Ascending aorta (tissue), 2 donors: ENCODE results near the gene PRKCA. TPM values are rescaled to one million over a fixed set of nuclear protein-coding genes. Genes with fewer than 3 reads are reported as not detected.

Experiments
- DNase-seq, 2 donors: peaks; one replicate each; pipeline ENCODE4 v3.0.0-alpha.2; 2019; ENCODE audit warnings: low spot score in 2 of 2
- H3K27ac ChIP-seq, 2 donors: fragments of 200-600 bp; sonication (generic); one replicate each; pipeline ENCODE4 v1.5.1; 2016 to 2017; ENCODE audit warnings: mild to moderate bottlenecking in 1 of 2
- H3K27me3 ChIP-seq: fragments of 200-600 bp; sonication (generic); one replicate; pipeline ENCODE4 v1.5.1; 2017
- H3K36me3 ChIP-seq, 2 donors: fragments of 200-600 bp; sonication (generic); one replicate each; pipeline ENCODE4 v1.5.1; 2016
- H3K4me1 ChIP-seq, 2 donors: fragments of 200-600 bp; sonication (generic); one replicate each; pipeline ENCODE4 v1.5.1; 2016 to 2017; ENCODE audit warnings: mild to moderate bottlenecking in 1 of 2
- H3K4me3 ChIP-seq, 2 donors: fragments of 200-600 bp; sonication (generic); one replicate each; pipeline ENCODE4 v1.5.1; 2016 to 2017; ENCODE audit warnings: mild to moderate bottlenecking in 1 of 2
- H3K9me3 ChIP-seq, 2 donors: fragments of 200-600 bp; sonication (generic); one replicate each; pipeline ENCODE4 v1.5.1; 2016
- CTCF ChIP-seq, 3 experiments: fragments of 200-600 bp in 2 of 3; fragments of 450-650 bp in 1 of 3; sonication (generic) in 2 of 3; IDR thresholded peaks; one replicate each; pipeline ENCODE4 v1.5.1; 2016 to 2019; ENCODE audit warnings: antibody characterized with exemption in 3 of 3, mild to moderate bottlenecking in 1 of 3, moderate library complexity in 1 of 3
- intact Hi-C: fragments of 100-400 bp; cut with DNase I; formaldehyde crosslinking; loops from one replicate; pipeline ENCODE4 v1.15.1; 2023
- total RNA-seq: library from RNA; depleted of rRNA; stranded (reverse); fragments of >200 nt; gene quantifications from one replicate; pipeline ENCODE4 v1.1.0, GENCODE V29; 2016

PRKCA gene
- total RNA-seq, 1 donor from 2014 or later, result 3.2 TPM

DNA sequence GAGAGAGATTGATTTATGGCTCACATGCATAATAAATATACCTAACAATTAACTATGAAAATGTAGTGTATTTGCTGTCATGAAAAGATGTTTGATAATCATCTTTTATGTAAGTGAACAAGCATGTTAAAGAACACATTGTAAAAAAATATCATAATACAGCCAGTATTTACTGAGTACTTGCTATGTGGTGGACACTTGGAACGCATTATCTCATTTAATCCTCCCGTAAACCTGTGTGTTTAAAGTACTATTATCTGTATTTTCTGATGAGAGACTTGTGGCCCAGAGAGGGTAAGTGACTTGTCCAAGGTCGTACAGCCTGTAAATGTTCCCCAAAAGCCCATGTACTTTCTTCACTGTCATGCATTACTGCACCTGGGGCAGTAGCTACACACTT, 70.7 kb downstream of the PRKCA start:
- no peaks in the 10 kb centered on the region for H3K4me1 ChIP-seq
- no peak overlapping the region for H3K27ac ChIP-seq
- intact Hi-C loops, result no loop called here
- H3K36me3 ChIP-seq, result no peaks in the 10 kb centered on the region
- no peaks in the 10 kb centered on the region for H3K9me3 ChIP-seq
- H3K4me3 ChIP-seq, result no peak overlapping the region
- DNase-seq, result no peak
- no peak for TF ChIP-seq CTCF (IDR thresholded peaks at IDR 0.05)
- no peaks in the 10 kb centered on the region for H3K27me3 ChIP-seq

- no peaks in the 10 kb centered on the region for H3K27me3 ChIP-seq
- no peaks in the 10 kb centered on the region for H3K4me1 ChIP-seq
- intact Hi-C loops, result no loop called here
- no peak for TF ChIP-seq CTCF (IDR thresholded peaks at IDR 0.05)
- H3K4me3 ChIP-seq, result no peak overlapping the region
- no peak overlapping the region for H3K27ac ChIP-seq
- H3K36me3 ChIP-seq, result no peaks in the 10 kb centered on the region
- H3K9me3 ChIP-seq, result no peaks in the 10 kb centered on the region
- DNase-seq, result no peak
These were observed 71.8 kb downstream of the PRKCA start for GRCh38 chr17:66373944-66374817.

DNA sequence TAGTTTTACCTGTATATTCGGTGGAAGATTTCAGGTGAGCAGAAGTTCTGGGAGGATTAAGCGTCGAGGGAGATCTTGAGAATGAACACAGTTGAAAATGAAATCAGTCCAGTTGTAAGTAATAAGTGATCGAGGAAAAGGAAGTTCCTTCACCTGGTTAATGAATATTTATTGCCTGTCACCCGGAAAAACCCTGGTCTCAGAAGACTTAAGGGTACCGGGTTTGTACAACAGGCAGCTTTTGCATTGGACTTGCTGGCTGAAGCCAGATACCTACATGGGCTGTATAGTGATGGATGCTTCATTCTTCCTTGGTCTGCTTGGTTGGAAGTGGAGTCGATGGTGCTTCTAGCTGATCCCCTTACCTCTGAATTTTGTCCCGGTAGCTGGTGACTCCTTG, 72.7 kb downstream of the PRKCA start:
- intact Hi-C loops, result no loop called here
- Histone ChIP-seq H3K27ac (no peak overlapping the region), H3K9me3 (no peaks in the 10 kb centered on the region), H3K27me3 (no peaks in the 10 kb centered on the region), H3K4me3 (no peak overlapping the region), H3K36me3 (no peaks in the 10 kb centered on the region), H3K4me1 (no peaks in the 10 kb centered on the region)
- TF ChIP-seq CTCF (IDR thresholded peaks at IDR 0.05), result no peak
- no peak for DNase-seq

DNA sequence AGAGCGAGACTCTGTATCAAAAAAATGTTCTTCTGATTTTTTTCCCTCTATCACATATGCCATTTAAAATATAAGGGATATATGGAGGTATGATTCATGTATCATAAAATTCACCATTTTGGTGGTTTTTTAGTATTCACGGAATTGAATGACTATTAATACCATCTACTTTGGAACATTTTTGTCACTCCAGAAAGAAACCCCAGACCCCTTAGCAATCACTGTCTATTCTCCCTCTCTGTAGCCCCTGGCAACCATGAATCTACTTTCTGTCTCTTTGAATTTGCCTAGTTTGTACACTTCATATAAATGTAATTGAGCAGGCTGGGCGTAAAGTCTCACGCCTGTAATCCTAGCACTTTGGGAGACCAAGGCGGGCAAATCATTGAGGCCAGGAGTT, 75.9 kb downstream of the PRKCA start:
- DNase-seq, result no peak
- H3K36me3 ChIP-seq, result no peaks in the 10 kb centered on the region
- H3K4me3 ChIP-seq, result no peak overlapping the region
- TF ChIP-seq CTCF (IDR thresholded peaks at IDR 0.05), result no peak
- no peaks in the 10 kb centered on the region for H3K4me1 ChIP-seq
- intact Hi-C loops, result no loop called here
- no peaks in the 10 kb centered on the region for H3K27me3 ChIP-seq
- no peaks in the 10 kb centered on the region for H3K9me3 ChIP-seq
- H3K27ac ChIP-seq, result no peak overlapping the region

DNA sequence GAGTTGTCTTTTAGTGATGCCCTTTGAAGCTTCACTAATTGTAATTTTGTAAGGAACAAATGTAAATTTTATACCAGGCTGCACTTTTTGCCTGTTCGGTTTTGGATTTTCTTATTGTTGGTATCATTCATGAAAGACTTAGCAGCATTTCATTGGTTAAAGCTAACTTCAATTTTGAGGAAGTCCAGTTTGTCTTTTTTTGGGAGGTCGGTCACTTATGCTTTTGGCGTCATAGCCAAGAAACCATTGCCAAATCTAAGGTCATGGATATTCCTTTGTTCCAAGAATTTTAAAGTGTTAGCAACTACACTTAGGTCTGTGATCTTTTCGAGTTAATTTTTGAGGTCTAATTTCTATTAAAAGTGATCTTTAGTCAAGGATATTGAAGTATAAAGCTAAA, 77.1 kb downstream of the PRKCA start:
- TF ChIP-seq CTCF (IDR thresholded peaks at IDR 0.05), result no peak
- DNase-seq, result no peak
- intact Hi-C loops, result no loop called here
- Histone ChIP-seq H3K27me3 (no peaks in the 10 kb centered on the region), H3K9me3 (no peaks in the 10 kb centered on the region), H3K36me3 (no peaks in the 10 kb centered on the region), H3K4me3 (no peak overlapping the region), H3K4me1 (no peaks in the 10 kb centered on the region), H3K27ac (no peak overlapping the region)
